Left kidney (tissue), 8 donors: ENCODE results near the gene UIMC1. TPM values are rescaled to one million over a fixed set of nuclear protein-coding genes. Genes with fewer than 3 reads are reported as not detected.
"Not testable (repeated sequence)": the region's sequence is repeated elsewhere in the genome, so short reads cannot be mapped to it uniquely, and the experiment has no call there.

Experiments used
- DNase-seq: peaks from one replicate; pipeline ENCODE4 v3.0.0-alpha.2; 2013
- long read RNA-seq, 8 donors: transcript quantifications; one replicate each; lab custom pipeline, GENCODE V29; 2026
- polyA plus RNA-seq: library from polyadenylated mRNA; unstranded; fragments of 120-200 nt; gene quantifications from one replicate; pipeline ENCODE4 v1.2.1, GENCODE V29; 2013; ENCODE audit not compliant: insufficient read length

The UIMC1 gene
- polyA plus RNA-seq, result 50.0 TPM
- long read RNA-seq, donor 1, partial matches to known transcripts, result 0 of 1 reads
- long read RNA-seq, donor 1, other reads (novel, unspliced or antisense), result 0 of 1 reads
- long read RNA-seq, donor 2, partial matches to known transcripts, result 0 of 2 reads
- long read RNA-seq, donor 2, other reads (novel, unspliced or antisense), result 0 of 2 reads
- long read RNA-seq, donor 3, result 0 reads
- long read RNA-seq, donor 4, partial matches to known transcripts, result 0 of 1 reads
- long read RNA-seq, donor 4, other reads (novel, unspliced or antisense), result 0 of 1 reads
- long read RNA-seq, donor 5, partial matches to known transcripts, result 0 of 4 reads
- long read RNA-seq, donor 5, other reads (novel, unspliced or antisense), result 0 of 4 reads
- long read RNA-seq, donor 6, partial matches to known transcripts, result 0 of 1 reads
- long read RNA-seq, donor 6, other reads (novel, unspliced or antisense), result 0 of 1 reads
- long read RNA-seq, donor 7, partial matches to known transcripts, result 0 of 6 reads
- long read RNA-seq, donor 7, other reads (novel, unspliced or antisense), result 0 of 6 reads
- long read RNA-seq, donor 8, partial matches to known transcripts, result 0 of 2 reads
- long read RNA-seq, donor 8, other reads (novel, unspliced or antisense), result 0 of 2 reads

DNA sequence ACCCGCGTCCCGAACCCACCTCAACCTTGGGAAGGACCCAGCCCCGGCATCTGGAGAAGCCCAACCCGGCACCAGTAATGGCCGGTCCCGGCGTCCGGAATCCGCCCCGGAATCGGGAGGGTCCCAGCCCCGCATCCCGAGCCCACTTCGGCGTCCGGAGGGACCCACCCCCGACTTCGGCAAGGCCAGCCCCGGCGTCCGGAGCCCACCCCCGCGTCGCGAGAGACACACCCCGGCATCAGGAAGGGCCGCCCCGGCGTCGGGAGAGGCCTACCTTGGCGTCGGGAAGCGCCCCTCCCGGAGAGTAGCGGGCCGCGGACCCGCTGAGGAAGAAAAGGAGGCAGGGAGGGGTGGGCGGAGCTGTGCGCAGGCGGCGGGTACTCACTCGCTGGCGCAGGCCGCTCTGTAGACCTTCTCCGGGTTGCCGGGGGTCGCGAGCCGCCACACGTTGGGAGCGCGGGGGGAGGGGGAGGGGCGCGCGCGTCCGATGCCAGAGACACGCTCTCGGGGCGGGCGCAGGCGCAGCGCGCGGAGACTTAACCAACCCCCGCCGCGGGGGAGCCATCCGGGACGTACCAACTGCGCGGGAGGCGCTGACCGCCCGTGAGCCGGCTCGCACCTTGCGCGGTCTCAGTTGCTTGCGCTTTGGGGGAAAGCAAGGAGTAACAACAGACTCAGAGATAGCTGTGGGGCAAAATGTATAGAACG lies at the start of gene UIMC1:
Gene UIMC1, minus strand, starts transcription at position 515 of the 708 bp plus-strand sequence. CDS start 24,164 bp downstream, outside the sequence.
- peak; percentile 93 for DNase-seq

DNA sequence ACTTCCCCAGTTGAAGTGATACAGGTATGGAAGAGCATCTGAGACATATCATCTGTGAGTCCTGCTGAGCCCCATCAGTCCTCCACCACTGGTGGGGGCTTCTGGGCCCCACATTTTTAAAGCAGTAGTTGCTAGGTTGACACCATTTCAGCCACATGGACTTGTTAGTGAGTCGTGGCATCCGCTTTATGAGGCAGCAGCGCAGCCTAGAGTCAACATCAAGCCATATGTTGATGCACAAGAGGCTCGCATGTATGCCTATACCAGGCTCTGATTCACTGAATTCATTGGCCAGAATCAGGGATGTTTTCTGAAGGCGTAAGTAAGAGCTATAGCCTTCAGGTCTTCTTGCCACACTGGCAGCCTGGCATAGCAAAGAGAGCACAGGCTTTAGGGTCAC lies 42.7 kb upstream of the UIMC1 start:
- no peak for DNase-seq

DNA sequence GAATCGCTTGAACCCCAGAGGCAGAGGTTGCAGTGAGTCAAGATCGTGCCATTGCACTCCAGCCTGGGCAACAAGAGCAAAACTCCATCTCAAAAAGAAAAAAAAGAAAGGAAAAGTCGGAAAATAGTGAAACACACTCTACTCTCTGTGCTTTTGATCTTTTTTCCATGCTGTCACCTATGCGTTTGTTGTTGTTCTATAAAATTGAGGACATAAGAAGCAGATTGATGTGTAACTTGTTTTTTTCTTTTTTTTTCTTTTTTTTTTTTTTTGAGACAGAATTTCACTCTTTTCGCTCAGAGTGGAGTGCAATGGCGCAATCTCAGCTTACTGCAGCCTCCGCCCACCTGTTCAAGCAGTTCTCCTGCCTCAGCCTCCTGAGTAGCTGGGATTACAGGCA lies 42.0 kb upstream of the UIMC1 start:
- DNase-seq, result not testable (repeated sequence)

DNA sequence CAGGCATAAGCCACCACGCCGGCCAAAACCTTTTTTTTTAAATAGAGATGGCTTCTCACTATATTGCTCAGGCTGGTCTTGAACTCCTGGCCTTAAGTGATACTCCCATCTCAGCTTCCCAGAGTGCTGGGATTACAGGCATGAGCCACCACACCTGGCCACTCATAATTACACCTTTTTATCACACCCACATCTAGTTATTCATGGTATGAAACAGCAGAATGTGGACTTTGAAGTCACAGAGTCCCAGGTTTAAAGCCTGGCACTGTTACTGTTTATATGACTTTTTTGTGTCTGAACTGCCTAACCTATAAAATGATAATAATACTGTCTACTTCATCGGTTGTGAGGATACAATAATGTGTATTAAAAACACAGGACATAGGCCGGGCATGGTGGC lies 39.1 kb upstream of the UIMC1 start:
- DNase-seq, result no peak

DNA sequence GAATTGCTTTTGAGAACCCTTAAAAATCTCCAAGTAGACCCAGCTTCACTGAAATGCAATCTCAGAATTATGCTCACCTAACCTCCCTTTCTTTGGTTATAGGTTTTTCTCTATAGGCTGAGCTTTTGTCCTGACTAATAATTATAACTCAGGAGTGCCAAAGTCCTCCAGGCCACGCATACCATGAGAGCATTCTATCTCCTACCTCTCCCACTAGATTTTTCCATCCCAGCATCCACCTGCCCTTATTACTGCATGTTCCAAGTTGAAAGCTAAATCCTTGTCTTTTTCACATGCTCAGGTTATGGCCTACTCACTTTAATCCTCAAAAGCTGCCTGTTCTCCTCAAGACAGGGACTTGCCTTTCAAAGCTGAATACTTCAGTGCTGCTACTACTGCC lies 38.1 kb upstream of the UIMC1 start:
- no peak for DNase-seq

DNA sequence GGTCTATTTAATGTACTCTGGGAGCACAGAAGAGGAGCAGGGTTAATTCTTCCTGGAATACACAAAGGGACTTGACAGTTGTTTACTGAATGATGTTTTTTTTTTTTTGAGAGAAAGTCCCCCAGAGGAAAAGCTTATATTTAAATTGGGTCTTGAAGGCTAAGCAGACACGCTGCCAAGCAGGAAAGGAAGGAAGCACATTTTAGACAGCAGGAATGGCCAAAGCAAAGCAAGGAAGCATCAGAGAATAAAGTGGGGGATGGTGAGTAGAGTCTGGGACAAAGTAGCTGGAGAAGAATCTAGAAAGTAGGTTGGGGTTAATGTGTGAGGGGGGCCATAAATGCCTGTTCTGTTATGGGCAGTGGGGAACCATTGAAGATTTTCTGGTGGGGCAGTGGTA lies 37.4 kb upstream of the UIMC1 start:
- no peak for DNase-seq

DNA sequence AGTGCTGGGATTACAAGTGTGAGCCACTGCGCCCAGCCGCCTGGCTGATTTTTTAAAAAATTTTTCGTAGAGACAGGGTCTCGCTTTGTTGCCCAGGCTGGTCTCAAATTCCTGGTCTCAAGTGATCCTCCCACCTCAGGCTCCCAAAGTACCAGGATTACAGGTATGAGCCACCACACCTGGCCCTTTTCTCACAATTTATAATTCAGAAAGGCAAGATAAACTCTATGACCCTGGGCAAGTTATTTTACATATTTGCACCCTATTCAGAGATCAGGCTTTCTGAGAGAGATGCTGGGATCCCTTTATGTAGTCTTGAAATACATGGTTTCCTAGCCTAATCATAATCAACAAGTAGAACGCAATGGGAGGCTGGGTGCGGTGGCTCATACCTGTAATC lies 36.5 kb upstream of the UIMC1 start:
- no peak for DNase-seq

DNA sequence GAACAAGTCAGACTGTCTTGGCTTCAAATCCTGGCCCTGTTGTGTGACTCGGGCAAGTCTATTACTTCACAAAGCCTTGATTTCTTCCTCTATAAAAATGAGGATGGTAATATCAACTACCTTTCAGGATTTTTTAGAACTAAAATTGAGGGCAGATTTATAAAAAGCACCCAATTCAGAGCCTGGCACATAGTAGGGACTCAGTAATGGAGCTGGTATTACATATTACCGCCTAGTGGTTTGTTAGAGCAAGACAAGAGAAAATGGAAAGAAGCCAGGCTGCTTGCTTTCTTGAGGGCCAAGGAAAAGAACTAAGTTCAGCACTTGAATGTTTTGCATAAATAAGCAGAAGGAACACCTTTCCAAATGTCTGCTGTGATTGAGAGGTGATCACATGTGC lies 35.4 kb upstream of the UIMC1 start:
- DNase-seq, result no peak

DNA sequence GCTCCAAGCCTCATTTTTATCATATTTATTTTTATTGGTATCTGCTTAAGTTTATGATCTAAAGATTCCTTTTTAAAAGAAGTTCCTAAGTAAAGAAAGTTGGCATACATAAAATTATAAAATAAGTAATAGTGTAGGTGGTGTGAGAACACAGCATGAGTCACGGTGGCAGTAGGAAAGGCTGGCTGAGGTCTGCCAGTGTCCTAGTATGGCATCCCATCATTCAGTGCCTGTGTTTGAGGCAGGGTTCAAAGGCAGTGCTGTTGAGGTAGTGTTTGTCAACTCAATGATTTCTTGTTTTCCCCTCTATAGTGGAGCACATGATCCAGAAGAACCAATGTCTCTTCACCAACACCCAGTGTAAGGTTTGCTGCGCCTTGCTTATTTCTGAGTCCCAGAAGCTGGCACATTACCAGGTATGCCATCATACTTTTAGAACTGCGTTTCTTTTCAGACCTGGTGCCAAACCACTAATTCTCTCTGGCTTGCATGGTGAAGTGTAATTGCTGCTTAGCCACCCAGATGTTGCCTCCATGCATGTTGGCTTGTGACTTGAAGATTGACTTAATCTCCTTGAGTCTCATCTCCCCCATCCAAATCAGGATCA lies 34.3 kb upstream of the UIMC1 start:
- DNase-seq, result no peak

DNA sequence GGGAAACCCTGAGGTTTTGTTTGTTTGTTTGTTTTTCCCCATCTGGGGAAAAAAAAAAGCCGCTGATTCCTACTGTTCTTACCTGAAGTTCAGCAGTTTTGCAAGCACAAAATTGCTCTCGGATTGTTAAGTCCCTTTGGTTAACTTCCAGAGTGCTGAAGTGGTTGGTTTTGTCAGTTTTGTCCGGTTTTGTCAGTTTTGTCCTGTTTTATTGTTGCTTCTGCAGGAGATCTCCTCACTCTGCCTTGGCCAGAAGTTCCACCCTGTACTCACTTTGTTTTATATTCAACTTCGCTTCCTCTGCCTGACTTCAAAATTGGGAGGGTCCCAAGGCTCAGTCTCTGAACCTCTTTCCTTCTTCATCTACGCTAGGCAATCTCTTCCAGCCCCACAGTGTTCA lies 30.3 kb upstream of the UIMC1 start:
- DNase-seq, result no peak

DNA sequence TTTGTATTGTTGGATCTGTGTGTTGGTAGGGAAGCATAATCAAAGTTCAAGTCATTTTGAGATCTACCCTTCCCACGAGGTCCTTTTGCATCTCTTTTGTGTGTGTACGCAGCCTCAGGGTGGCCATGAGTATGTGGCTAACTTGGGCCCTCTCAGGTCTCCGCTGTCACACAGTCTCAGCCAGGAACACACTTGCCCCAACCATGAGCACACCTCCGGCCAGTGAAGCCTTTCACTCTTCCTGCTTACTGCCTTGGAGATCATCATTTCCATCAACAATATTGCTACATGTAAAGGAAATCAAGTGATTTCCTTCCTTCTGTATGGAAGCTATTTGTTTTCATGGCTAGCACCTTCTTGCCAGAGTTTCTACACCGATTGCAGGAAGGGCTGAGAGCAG lies 29.9 kb upstream of the UIMC1 start:
- no peak for DNase-seq

DNA sequence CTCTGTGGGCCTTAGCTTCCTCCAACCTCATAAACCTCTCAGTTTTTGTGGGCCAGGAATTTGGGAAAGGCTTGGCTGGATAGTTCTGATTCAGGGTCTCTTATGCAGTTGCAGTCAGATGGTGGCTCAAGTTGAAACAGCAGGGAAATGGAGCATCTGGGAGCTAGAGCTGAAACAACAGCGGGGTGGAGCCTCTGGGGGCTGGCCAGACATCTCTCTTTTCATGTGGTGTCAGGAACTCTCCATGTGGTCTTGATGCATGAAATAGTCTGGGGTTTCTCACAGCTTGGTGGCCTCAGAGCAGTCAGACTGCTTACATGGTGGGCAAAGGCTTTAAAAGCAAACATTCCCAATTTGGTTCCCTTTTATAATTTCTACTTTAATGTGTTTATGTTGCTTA lies 29.4 kb upstream of the UIMC1 start:
- peak; percentile 14 for DNase-seq

DNA sequence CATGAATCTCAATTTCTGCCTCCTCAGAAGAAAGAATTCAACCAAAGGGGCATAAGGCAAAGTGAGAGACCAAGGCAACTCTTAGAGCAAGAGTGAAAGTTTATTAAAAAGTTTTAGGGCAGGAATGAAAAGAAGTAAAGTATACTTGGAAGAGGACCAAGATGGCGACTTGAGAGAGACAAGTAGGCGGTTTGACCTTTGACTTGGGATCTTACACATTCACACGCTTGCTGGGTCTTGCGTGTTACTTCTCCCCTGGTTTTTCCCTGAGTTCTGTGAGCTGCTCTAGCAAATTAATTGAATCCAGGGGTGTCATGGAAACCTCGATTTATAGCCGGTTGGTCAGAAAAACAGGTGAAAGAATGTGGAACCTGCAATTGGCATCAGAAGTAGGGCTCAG lies 22.9 kb upstream of the UIMC1 start:
- DNase-seq, result no peak

DNA sequence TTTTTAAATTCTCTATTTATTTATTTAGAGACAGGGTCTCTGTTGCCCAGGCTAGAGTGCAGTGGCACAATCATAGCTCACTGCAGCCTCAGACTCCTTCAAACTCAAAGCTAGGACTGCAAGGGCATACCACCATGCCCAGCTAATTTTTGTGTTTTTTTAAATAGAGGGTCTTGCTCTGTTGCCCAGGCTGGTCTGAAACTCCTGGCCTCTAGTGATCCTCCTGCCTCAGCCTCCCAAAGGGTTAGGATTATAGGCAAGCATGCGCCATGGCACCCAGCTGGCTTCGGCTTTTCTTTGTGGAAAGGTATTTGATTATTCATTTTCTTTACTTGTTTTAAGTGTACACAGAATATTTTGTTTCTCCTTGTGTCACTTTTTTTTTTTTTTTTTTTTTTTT lies 21.1 kb upstream of the UIMC1 start:
- no peak for DNase-seq

DNA sequence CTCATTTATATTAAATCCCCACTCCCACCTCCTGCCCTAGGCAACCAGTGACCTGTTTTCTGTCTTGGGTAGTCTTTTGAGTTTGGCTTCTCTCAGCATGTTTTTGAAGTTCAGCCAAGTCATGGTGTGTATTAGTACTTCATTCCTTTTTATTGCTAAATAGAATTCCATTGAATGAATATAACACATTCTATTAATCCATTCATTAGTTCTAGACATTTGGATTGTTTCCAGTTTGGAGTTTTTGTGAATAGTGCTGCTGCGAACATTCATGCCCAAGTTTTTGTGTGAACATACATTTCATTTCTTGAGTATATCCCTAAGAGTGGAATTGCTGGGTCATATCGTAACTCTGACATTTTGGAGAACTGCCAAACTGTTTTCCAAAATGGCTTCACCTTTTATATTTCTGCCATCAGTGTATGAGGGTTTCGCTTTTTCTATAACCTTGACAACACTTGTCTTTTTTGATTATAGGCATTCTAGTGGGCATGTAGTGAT lies 18.6 kb upstream of the UIMC1 start:
- DNase-seq, result no peak

DNA sequence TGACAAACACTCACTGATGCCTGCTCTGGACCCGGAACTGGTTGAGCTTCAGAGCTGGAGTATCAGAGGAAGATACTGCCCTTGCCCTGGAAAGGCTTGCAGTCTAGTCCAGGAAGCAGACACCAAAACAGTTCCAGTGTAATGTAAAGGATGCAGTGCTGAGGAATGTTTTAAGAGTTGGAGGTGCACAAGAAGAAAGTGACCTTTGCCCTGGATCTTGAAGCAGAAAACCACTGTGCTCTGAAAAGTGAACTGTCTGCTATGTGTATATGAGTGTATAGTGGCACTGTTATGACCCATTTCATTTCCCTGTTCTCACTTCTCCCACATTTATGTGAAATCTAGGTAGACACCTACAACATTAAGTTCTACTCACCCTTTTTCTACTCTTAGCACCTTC lies 18.0 kb upstream of the UIMC1 start:
- DNase-seq, result no peak

DNA sequence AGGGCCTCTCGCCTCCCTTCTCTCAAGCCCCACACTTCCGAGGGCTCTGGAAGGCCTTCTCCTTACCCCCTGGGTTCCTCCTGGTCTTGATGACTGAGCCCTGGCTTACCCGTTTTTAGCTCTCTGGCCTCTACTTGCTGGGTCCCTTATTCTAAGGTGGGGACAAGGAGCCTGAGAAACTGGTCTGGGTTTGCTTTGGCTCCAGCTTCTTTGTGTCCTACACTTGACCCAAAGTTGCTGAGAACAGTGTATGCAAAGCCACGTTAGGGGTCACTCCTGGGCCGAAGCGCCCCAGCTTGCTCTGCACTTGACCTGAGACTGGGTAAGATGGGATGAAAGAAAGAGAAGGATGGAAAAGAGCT lies 16.7 kb upstream of the UIMC1 start:
- DNase-seq, result no peak

DNA sequence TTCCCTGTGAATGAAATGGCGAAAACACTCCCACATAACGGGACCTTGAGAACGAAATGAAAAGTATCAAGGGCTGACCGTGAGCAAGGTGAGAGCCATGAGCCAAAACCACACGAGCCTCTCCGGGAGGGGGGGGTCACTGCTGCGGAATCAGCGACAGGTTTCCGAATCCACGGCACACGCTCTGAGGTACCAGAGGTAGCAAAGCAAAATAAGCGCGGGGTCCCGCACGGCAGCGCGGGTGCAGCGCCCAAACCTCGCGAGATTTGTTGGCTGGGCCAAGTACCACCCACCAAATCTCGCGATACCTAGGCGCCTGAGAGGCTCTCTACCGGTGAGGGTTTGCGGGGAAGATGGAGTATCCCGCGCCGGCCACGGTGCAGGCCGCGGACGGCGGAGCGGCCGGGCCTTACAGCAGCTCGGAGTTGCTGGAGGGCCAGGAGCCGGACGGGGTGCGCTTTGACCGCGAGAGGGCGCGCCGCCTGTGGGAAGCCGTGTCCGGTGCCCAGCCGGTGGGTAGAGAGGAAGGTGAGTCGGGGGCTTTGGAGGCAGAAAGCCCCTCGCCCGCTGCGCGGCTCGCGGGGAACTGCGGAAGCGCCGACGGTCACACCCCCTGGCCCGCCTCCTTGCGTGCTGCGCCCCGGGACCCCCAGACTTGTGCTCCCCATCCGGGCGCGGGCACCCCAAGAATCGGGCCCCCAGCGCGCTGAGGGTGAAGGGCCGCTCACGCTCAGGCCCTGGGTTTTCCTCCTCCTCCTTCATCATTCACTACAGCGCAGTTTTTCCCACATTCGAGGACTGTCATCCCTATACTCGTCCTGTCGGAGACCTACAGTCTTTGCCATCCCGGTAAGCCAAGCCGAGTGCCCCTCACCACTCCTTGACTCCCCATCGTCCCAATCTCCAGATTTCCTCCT lies 16.1 kb upstream of the UIMC1 start, which contains the start of gene ZNF346:
Gene ZNF346, plus strand, starts transcription at position 311 of the 917 bp plus-strand sequence. Its CDS starts 43 bp downstream, at position 354.
- DNase-seq, result peak; percentile 93

DNA sequence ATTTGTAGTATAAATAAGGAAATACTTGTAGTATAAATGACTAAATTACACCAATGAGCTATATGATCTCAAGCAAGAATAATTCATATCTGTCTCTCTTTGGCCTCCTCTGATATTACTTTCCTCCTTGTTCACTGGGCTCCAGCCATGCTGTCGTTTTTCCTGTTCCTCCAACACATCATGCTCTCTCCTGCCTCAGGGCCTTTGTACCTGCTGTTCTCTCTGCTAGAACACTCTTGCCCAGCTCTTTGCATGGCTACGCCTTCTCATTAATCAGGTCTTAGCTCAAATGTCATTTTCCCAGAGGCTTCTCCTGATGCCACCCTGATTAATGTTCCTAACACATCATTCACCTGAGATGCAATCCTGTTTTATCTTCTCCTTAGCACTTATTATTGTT lies 13.5 kb upstream of the UIMC1 start:
- no peak for DNase-seq

DNA sequence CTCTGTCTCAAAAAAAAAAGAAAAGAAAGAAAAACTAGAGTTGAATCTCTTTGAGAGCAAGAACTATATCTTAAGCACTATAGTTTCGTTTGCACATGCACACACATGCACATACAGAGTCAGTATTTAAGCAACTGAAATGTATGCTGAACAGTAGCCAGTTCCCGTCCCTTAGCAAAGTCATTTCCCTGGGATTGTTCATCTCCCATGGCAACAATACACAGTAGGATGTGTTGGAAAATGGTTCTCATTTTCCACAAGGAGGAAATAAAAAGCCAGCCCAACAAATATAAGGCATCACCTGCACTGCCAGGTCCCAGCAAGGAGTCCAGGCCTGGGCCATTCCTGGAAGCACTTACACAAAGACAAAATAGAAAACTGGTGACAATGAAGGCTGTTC lies 11.8 kb upstream of the UIMC1 start:
- no peak for DNase-seq

DNA sequence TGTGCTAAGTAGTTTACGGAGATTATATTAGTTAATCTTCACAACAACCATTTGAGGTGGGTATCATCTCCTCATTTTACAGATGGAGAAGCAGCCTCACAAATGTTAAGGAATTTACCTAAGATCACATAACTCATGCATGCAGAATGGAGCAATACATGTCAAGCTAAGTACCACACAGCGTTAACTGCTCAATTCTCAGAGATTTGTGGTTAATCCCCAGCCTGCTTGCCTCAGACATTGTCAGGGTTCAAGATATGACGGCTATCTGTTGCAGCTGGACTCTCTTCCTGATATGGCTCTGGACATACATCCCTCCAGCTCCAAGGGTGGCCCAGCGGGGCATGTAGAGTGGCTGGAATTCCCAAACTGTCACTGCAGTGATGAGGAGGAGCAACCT lies 8.6 kb upstream of the UIMC1 start:
- no peak for DNase-seq
